NCI-H1417 treated with DMSO at 0.1 percent for 48 hours (cell line): Measurements from ENCODE around the gene TPSAB1.
A peak's percentile ranks its signal among the peaks of the same experiment; 100 is the strongest.
"Not testable (repeated sequence)": the region's sequence is repeated elsewhere in the genome, so short reads cannot be mapped to it uniquely, and the experiment has no call there.

Experiments
- DNase-seq: peaks from one replicate; lab custom pipeline; 2025; lab: John Stamatoyannopoulos, UW

TPSAB1 gene

DNA sequence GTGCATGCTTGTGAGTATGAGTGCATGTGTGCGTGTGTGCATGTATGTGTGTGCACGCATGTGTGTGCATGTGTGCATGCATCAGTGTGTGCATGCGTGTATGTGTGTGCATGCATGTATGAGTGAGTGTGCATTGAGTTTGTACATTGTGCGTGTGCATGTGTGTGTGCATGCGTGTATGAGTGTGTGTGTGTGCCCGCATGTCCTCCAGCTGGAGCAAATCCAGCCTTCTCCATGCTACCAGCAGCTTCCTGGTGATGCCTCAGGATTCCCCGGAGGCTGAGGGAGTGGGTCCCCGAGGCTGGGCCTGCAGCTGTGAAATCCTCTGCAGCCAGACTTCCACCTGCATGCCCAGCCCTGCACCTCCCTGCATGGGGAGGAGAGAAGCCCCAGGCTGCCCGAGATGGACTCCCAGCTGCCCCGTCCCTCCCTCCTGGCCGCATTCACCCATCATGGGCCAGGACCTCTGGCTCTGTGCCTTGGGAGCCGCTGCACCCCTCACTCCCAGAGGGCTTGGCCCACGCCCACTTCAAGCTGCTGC lies 24.7 kb downstream of the TPSAB1 start:
- no peak for DNase-seq

DNA sequence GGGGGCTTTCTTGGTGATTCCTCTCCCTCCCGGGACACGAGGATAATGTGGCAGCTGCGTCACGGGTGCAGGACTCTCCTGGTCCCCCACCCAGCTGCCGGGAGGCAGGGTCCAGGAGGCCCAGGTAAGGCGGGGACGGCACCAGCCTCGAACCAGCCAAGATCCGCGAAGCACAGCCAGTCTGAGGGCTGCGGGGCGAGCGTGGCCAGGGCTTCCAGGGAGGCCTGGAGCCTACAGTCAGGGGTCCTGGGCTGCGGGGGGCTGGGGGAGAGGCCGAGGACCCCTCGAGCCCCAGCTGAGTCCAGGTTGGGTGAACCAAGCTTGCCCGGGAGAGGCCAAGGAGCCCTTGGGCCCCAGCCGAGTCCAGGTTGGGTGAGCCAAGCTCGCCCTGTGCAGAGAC lies 25.3 kb downstream of the TPSAB1 start:
- no peak for DNase-seq

DNA sequence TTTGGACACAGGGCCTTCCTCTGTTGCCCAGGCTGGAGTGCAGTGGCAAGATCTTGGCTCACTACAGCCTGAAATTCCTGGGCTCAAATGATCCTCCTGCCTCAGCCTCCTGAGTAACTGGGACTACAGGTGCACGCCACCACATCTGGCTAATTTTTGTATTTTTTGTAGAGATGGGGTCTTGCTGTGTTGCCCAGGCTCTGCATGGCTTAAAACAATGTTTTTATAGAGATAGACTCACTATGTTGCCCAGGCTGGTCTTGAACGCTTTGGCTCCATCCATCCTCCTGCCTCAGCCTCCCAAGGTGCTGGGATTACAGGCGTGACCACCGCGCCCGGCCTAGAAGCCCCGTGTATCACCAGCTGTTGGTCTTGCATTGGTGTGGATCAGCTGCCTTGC lies 28.9 kb downstream of the TPSAB1 start:
- not testable (repeated sequence) for DNase-seq

DNA sequence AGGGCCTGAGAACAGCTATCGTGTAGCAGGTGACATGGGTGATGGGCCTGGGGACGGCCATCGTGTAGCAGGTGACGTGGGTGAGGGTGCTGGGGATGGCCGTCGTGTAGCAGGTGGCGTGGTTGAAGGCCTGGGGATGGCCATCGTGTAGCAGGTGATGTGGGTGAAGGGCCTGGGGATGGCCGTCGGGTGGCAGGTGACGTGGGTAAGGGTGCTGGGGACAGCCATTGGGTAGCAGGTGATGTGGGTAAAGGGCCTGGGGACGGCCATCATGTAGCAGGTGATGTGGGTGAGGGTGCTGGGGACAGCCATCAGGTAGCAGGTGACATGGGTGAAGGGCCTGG lies 30.8 kb downstream of the TPSAB1 start:
- no peak for DNase-seq

DNA sequence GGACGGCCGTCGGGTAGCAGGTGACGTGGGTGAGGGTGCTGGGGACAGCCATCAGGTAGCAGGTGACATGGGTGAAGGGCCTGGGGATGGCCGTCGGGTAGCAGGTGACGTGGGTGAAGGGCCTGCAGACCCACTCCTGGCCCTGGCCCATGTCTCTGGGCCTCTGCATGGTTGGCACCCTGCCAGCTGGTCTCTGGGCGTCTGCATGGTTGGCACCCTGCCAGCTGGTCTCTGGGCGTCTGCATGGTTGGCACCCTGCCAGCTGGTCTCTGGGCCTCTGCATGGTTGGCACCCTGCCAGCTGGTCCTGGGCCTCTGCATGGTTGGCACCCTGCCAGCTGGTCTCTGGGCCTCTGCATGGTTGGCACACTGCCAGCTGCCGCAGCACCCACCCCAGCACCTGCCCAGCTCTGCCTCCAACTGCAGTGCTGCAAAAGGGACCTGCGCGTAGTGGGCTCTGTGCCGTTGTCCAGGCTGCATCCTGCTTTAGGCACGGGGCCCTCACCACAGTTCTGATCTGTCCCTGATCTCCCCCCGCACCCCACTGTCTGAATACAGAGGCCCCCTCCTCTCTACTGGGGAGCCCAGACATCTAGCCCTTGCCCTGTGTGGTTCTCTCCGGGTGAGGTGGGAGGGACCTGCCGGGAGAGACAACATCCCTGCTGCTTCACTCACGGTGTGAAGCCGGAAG lies 31.4 kb downstream of the TPSAB1 start:
- peak; percentile 56 for DNase-seq

DNA sequence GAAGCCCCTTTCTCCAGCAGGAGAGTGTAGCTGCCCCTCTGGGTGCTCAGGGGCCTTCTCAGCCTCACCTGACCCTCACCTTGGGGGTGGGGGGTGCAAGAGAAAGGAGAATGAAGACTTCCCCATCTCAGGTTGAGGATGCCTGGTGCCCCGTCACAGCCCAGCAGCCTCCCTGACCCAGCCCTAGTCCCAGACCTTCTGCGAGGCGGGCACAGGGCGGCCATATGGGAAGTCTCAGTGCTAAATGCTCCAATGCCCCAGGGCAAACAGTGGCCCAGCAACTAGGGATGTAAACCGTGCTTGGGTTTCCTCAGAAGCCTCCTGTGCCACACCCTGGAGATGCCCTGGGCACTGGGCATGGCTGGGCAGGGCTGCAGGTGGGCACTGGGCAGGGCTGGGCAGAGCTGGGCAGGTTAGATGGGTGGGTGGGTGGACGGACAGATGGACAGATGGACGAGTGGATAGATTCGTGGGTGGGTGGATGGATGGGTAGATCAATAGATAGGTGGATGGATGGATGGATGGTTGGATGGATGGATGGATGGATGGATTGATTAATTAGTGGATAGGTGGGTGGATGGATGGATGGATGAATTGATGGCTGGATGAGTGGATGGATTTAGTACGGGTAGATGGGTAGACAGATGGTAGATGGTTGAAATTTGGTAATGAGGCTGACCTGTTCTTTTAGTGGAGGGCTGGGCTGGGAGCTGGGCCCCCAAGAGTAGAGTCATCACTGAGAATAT lies 32.1 kb downstream of the TPSAB1 start:
- DNase-seq = no peak

DNA sequence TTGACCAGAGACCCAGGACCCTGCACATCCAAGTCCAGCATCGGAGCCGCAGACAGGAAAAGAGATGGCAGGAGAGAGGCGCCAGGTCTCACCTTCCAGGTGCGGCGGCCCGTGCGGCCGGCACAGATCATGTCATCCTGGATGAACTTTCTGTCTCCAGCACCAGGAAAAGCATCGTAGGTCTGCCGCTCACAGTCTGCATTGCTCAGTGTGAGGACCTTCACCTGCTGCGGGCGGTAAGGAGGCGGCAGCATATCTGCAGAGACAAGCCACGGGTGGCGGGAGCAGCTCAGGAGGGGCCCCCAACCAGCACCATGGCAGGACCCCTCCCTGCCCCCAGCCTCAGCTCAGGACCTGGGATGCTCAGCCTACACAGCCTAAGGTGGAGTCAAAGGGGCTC lies 33.3 kb downstream of the TPSAB1 start:
- no peak for DNase-seq

DNA sequence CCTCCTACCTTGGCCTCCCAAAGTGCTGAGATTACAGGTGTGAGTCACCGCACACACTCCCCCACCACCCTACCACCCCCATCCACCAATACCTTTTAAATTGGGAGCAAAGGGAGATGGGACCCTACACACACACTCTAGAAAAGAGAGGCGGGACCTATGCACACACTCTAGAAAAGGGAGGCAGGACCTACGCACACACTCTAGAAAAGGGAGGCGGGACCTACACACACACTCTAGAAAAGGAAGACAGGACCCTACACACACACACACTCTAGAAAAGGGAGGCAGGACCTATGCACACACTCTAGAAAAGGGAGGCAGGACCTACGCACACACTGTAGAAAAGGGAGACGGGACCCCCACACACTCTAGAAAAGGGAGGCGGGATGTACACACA lies 34.3 kb downstream of the TPSAB1 start:
- no peak for DNase-seq

DNA sequence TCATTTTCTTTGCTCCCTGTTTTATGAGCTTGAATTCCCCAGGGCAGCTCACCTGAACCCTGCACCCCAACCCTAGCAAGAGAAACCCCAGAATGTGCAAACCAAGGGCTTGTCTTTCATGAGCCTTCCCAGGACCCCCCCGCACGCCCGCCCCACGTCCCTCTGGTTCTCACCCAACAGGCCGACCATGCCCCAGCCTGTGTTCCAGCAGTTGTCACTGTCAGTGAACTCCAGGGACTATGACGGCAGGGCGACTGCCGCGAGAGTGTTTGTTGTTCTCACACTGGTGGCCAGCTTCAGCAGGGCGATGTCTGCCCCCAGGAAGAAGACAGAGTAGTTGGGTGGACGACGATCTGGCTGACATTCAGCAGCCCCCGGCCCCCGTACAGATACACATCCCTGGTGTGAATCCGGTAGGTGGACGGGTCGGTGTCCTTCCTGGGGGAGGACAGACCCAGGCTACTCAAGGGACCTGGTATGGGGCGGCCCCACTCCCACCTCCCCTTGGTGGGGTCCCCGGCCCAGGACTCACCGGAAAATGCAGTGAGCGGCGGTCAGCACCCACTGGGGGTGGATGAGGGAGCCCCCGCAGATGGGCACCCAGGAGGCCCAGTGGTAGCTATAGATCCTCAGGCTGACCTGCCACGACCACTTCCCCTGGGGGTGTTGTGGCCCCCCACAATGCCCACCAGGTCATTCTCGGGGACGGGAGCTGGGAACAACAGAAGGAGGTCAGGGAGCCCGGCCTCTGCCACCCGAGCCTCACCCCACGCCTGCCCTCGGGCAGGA lies 35.5 kb downstream of the TPSAB1 start:
- DNase-seq = no peak

DNA sequence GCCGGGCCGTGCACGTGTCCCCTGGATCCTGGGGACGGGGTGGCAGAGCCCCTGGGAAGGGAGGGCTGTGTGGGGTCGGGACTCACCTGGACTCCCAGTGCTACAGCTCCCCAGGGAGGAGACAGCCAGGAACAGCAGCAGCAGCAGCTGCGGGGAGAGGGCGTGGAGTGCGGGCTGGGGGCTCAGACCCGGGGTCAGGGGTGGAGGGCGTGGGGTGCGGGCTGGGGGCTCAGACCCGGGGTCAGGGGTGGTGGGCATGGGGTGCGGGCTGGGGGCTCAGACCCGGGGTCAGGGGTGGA lies 36.0 kb downstream of the TPSAB1 start:
- DNase-seq = no peak

DNA sequence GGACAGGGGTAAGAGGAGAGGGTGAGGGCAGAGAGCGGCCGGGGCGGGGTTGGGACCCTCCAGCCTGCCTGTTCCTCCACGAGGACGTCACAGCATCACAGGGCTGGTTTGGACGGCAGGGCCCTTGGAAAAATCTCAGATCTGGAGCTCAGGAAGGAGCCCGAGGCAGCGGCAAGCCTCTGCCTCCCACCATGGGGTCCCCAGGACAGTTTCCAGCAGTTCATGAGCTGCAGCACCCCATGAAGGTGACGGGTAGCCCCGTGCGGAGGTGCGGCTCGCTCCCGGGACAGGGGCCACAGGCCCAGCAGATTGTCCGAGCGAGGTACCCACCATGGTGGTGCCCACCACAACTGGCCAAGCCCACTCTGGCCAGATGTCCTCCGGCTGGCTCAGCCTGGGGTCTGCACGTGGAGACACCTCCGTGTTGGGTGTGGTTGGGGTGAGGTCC lies 36.7 kb downstream of the TPSAB1 start:
- no peak for DNase-seq

DNA sequence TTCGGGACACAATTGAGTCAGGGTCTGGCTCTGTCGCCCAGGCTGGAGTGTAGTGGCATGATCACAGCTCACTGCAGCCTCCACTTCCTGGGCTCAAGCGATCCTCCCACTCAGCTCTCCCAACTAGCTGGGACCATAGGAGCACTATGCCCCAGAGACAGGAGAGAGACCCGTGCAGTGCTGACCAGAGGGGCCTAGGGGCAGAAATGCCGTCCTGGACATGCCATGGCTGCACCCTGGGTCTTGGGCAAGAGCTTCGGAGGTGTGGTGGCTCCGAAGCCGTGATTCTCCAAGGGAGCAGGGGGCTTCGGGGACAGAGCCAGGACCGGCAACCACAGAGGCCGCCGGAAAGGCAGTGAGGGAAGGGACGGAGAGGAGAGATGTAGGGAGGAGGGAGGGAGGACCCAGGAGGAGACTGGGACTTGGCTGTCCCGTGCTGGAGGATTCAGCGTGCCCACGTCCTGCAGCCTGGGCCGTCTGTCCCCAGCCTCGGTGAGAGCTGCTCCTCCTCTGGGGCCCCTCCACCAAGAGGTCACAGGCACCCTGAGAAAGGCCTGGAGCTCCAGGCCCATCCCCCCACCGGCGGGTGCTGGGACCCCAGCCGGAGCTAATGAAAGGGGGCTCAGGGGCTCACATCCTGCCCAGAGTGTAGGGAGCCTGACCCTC lies 37.2 kb downstream of the TPSAB1 start:
- DNase-seq = no peak

DNA sequence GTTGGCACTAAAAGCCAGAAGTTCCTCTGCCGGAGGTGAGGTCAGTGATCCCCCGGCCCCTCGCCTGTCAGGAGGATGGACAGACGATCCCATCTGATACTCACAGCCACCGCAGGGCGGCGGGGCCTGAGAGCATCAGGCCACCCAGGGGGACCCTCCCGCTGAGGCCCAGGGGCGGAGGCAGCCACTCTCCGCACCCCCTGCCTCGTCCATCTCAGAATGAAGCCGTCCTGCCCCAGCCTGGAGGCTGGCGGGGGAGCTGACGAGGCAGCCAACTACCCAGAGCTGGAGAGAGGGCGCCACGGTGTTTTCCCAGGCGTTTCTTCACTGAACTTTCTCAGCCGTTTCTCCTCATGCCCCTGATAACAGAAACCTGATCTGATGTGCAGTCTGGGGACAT lies 38.0 kb downstream of the TPSAB1 start:
- DNase-seq = no peak

DNA sequence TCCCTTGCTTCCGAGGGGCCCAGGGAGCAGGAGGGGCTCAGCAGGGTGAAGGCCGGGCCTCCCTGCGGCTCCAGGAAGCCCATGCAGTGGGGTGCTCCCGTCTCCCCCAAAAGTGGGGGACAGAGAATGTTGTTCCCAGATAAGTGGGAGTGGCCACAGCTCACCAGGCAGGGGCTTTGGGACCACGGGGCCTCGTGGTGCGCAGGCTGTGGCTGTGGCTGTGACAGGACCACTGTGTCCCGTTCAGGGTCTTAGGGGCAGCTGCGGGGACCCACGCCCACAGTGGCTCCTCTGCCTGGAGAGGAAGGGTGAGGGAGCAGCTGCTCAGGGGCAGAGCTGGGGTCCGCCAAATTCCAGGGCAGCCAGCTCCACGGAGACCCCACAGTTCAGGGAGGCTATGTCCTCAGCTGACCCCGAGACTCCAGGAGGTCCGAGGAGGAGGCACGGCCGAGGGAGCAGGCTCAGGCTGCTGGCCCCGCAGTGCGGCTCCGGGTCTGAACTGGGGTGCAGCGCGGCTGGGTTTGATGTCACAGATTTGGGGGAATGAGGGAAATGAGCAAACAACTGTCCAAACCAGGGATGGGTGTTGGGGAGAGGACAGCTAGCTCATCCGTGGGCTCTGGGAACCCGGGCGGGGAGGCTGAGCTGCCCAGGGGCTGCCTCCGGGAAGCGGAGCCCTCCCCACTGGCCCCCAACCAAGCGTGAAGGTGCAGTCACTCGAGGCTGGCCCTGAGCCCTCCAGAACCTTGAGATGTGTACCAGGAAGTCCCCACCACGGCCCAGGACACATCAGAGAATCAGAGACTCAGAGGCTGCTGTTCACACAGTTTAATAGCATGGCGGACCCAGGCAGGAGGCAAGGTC lies 38.8 kb downstream of the TPSAB1 start:
- no peak for DNase-seq

DNA sequence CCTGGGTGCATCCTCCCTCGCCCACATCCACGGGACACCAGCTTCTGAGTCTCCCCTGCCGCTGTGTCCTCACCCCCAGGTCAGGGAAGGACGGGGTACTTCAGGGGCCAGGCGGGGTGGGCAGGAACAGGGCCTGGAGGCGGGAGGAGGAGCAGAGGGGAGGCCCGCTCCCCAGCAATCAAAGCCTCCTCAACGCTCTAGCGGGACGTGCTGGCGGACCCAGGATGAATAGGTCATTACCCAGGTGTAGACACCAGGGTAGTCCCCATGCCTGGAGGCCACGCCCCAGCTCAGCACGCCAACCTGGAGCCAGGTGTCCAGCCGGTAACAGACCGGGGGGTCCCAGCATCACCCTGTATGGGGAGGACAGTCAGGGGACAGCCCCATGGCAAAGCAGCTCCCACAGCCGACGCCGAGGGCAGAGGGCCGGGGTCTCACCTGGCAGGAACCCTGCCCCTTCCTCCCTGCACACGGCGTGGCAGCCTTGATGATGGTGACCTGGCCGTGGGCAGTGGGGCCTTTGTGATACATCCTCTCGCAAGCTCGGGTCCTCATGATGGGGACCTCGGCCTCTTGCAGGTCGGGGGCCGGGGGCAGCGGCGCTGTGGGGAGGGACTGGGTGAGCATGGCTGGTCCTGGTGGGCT lies 39.6 kb downstream of the TPSAB1 start:
- no peak for DNase-seq

DNA sequence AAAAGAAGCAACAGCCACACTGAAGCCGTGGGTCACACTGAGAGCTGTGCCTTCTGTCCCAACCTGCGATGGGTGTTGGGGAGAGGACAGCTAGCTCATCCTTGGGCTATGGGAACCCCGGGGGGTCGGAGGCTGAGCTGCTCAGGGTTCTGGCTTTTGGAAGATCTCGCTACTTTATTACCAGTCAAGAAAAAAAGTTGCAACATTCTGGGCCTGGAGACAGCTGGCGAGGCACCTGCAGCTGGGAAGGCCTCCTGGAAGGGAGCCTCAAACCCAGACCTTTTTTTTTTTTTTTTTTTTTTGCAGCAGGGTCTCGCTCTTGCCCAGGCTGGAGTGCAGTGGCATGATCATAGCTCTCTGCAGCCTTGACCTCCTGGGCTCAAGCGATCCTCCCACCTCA lies 40.3 kb downstream of the TPSAB1 start:
- DNase-seq = no peak

DNA sequence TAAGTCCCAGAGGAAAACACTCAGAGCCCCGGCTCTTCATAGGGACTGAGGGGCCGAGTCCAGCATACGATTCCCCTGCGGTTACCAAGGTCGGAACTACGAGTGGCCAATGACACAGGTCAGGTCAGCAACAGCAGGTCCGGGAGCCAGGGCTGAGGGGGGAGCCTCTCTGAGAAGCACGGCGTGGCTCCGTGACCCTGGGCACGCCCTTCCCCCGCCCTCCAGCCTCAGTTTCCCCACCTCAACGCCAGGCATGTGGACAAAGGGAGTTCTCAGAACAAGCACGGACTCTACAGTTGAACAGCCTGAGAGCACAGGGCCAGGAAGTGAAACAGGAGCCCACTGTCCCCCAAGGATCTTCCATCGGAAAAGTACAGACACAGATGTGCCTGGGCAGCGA lies 41.0 kb downstream of the TPSAB1 start:
- no peak for DNase-seq

DNA sequence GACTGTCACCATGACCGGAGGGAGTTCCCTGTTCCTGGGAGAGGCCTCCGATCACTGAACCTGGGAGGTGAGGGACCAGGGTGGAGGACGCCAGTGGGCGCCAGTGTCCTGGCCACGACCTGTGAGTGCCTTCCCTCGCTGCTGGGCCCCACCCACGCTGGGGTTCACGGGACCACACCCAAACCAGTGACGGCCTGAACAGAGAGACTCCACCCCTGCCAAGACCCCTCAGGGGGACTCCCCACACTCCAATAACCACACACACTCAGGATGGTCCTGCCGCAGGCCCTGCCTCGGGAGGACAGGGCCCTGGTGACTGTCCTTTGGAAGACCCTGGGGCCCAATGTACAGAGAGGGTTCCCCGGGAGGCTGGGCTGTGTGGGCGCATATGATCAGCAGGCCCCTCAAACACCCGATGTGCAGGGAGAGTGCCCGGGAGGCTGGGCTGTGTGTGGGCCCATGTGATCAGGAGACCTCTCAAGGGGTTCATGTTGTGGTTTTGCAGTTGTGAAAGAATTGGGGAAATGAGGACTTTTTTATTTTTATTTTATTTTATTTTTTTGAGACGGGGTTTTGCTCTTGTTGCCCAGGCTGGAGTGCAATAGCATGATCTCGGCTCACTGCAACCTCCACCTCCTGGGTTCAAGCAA lies 41.9 kb downstream of the TPSAB1 start:
- DNase-seq = no peak

DNA sequence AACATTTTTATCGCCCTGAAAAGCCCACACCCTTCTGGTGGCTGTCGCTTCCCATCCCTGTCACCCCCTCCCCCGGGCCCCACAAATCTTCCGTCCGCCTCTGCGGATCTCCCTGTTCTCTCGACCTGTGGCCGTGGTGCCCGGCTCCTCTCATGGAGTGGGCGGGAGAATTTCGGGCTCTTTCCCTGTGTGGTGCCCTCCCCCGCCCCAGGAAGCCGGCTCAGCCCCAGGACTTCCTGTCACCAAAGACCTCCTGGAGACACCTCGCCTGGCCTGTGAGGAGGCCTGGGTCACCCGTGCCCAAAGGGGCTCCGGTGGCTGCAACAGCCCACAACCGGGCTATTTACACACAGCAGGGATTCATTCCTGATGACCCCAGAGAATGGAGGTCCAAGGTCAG lies 42.8 kb downstream of the TPSAB1 start:
- no peak for DNase-seq

DNA sequence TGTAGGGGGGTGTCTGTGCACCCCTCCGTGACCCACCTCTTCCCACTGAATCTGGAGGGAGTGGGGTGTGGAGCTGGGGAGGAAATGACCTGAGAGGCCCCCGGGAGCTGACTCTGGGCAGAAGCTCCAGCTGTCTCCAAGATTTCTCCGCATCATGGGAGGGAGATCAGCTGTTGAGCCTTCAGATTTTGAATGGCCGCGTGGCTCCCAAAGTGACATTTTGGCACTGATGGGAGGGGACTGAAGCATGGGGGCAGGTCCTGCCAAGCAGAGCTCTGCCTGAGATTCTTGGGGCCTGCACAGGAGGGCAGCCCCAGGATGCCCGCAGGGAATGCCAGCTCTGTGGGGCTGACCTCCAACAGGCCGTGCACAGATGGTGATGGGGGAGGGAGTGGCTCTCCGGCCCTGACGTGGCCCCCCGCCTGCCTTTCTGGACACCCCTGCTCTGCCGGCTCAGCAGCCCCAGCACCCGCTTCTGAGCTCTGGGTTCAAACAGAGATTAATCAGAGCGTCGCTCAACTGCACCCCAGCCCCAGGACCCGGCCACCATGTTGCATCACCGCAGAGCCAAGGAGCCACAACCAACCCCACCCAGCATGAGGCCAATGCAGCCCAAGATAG lies 43.6 kb downstream of the TPSAB1 start:
- no peak for DNase-seq
